Erythroblast (primary cell): ENCODE measurements around the gene GRM5.
"Not testable (repeated sequence)": the region's sequence is repeated elsewhere in the genome, so short reads cannot be mapped to it uniquely, and the experiment has no call there.

Experiments used
- GATA1 ChIP-seq: IDR thresholded peaks from 2 replicates; pipeline ENCODE4 v1.6.1; 2011; ENCODE audit warnings: low read depth, mild to moderate bottlenecking, control low read depth, low read length, moderate library complexity
- POLR2A ChIP-seq: IDR thresholded peaks from 2 replicates; pipeline ENCODE4 v1.6.1; 2011; ENCODE audit warnings: mild to moderate bottlenecking, low read length

DNA sequence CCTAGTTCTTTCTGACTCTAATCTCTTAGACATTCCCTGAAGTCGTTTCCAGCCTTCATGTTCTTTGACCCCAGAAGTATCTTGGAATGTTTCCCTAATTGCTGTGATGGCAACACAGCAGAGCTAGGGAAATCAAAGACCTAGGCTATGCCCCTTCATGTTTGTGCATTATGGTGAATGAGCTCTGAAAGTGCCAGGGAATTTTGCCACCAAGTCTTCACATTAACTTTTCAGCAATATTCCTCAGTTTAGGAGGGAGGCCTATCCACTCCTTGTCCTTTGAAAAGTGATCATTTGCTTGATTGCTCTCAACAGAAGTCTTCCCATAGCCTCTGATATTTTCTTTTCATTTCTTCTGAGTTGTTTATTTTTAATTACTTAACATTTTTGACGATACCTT is 164.3 kb downstream of the GRM5 start:
- not testable (repeated sequence) for TF ChIP-seq POLR2A, GATA1
